NCI-H345 treated with DMSO at 0.1 percent for 48 hours (cell line): ENCODE measurements around the gene ATG16L2.
A peak's percentile ranks its signal among the peaks of the same experiment; 100 is the strongest.
"Not testable (repeated sequence)": the region's sequence is repeated elsewhere in the genome, so short reads cannot be mapped to it uniquely, and the experiment has no call there.

Experiments
- DNase-seq: peaks from one replicate; lab custom pipeline; 2025; ENCODE audit not compliant: unreplicated experiment; lab: John Stamatoyannopoulos, UW

ATG16L2 gene

DNA sequence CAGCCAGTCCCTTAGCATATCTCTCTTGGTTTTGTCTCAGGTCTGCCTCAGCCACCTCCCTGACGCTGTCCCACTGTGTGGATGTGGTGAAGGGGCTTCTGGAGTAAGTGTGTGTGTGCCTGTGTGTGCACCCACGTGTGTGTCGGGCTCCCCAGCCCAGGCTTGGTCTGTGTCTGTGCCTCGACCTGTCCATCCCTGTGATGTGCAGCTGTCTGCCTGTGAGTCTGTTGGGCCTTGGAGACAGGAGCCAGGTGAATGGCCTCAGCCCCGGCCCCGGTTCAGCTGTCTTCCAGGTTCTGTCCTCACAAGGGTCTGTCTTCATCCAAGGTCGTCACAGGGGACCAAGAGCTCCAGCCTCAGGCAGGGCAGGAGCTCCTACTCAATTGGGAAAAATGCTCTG, 9.8 kb downstream of the ATG16L2 start:
- no peak for DNase-seq

DNA sequence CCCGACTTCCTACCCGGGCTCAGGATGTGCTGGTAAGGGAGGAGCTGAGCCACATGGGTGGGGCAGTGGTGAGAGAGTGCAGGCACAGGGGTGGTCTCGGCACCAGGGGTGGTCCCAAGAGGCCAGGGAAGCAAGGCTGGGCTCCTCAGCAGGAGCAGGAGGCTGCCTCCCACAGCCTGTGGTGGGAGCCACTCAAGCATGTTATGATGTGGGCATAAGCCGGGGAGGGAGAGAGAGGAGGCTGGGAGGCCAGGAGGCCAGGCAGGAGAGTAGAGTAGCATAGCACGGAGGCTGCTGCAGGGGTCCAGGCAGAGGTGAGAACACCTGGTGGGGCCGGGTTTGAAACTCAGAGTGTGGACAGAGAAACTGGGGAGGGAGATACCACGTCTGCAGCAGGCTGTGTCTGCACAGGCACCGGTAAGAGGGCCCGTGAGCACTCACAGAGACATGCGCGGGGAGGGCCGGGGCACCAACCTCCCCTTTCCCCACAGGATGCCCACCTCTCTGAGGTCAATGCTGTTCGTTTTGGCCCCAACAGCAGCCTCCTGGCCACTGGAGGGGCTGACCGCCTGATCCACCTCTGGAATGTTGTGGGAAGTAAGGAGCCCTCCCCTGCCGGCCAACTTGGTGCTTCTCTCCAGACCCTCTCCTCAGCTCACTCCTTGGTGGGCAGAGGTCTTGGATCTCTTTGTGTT, 10.7 kb downstream of the ATG16L2 start:
- DNase-seq, result no peak

DNA sequence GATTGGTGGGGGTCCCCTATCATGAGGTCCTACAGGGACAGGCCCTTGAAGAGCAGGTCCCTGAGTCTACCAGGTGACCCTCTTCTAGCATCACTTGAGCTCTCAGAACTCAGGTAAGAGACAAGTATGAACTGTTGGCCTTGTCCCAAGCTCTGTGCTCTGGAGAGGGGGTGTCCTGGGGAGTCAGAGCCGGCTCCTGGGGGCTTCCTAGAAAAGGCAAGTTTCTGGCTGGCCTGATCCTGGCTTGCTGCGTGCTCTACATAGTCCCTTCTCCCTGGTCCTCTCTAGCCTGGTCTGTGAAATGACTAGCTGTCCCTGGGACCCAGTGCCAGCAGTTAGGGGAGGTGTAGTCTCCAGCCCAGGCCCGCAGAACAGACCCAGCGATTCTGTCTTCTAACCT, 11.4 kb downstream of the ATG16L2 start:
- no peak for DNase-seq

DNA sequence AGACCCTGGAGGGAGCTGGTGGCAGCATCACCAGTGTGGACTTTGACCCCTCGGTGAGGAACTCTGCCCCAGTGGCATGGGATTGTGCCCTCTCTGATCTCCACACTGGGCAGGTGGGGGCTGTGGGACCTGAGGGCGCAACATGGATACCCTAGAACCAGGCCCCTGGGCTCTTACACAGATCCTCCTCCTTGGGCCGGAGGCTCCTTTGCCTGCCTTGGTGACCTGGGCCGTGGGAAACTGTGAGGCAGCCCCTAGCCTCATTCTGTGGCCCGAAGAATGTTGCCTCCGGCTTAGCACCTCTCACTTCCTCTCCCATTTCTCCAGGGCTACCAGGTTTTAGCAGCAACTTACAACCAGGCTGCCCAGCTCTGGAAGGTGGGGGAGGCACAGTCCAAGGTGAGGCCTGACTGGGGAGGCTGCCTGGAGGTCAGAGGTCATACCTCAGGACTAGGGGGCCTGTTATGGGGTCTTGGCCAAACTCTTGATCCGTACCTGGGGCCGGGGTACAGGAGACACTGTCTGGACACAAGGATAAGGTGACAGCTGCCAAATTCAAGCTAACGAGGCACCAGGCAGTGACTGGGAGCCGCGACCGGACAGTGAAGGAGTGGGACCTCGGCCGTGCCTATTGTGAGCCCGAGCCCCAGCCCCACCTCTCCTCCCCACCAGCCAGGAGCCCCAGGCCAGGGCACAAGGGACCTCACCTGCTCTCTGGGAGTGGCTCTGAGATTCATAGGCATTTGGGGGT, 12.2 kb downstream of the ATG16L2 start:
- no peak for DNase-seq

DNA sequence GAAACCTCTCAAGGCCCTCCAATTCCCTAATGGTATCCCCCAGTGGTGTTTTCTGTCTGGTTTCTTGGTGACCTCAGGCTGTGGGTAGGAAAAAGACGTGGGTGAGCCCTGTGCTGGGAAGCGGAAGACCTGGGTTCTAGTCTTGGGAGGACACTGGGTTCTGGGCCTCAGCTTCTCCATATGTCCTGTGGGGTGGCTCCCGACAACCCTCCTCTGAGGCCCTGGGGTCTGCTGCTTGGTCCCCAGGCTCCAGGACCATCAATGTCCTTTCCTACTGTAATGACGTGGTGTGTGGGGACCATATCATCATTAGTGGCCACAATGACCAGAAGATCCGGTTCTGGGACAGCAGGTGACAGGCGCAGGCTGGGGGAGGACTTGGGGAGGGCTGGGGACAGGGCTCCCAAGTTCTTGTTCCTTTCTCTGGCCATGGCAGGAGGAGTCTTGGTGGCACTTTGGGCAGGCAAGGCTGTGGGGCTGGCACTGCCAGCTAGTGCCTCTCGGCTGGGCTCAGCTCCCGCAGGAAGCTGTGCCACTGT, 12.8 kb downstream of the ATG16L2 start:
- DNase-seq, result no peak

DNA sequence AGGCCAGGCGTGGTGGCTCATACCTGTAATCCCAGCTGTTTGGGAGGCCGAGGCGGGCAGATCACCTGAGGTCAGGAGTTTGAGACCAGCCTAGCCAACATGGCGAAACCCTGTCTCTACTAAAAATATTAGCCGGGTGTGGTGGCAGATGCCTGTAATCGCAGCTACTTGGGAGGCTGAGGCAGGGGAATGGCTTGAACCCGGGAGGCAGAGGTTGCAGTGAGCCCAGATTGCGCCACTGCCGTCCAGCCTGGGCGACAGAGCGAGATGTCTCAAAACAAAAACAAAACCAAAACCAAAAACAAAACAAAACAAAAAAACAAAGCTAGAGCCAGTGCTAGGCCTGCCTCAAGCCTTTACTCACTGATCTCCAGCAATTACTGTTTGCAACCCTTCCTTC, 13.4 kb downstream of the ATG16L2 start:
- not testable (repeated sequence) for DNase-seq

DNA sequence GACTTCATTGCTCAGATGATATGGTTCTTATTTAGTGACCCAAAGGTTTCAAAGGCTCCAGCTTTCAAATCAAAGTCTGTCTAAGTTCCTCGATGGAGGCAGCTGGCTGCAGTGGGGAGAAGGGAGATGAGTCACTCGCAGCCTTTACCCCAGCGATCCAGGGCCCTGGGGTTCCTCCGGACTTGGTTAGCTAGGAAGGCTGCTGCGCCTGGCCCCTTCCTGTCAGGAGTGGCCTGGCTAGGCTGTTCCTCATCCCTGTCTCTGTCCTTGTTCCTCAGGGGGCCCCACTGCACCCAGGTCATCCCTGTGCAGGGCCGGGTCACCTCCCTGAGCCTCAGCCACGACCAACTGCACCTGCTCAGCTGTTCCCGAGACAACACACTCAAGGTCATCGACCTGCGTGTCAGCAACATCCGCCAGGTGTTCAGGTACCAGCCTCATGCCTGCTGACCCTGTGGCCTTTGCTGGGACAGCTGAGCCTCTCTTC, 13.9 kb downstream of the ATG16L2 start:
- no peak for DNase-seq

DNA sequence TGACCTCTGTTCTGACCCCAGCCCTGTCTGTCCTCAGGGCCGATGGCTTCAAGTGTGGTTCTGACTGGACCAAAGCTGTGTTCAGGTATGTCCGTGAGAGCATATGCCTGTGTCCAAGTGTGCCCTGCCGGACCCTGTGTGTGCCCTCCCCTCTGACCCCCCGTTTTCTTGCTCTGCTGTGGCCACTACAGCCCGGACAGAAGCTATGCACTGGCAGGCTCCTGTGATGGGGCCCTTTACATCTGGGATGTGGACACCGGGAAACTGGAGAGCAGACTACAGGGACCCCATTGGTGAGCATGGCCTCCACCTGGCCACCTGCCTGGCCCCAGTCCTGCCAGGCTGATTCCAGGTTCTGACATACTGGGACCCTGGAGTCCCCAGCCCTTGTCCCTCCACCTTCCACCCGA, 14.5 kb downstream of the ATG16L2 start:
- peak; percentile 14 for DNase-seq

DNA sequence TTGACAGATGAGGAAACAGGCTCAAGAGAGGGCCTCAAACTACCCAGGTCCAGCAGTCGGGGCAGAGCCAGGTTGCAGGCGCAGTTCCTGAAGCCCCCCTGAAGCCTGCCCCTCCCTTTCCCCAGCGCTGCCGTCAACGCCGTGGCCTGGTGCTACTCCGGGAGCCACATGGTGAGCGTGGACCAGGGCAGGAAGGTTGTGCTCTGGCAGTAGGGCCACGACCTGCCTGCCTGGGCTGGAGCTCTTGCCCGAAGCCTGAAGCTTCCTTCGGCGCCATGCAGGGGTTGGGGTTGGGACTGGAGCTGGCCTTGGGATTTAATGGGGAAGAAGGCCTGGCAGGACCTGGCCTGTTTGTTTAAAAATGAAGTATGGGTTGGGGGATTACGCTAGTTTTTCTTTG, 15.0 kb downstream of the ATG16L2 start:
- DNase-seq, result no peak

DNA sequence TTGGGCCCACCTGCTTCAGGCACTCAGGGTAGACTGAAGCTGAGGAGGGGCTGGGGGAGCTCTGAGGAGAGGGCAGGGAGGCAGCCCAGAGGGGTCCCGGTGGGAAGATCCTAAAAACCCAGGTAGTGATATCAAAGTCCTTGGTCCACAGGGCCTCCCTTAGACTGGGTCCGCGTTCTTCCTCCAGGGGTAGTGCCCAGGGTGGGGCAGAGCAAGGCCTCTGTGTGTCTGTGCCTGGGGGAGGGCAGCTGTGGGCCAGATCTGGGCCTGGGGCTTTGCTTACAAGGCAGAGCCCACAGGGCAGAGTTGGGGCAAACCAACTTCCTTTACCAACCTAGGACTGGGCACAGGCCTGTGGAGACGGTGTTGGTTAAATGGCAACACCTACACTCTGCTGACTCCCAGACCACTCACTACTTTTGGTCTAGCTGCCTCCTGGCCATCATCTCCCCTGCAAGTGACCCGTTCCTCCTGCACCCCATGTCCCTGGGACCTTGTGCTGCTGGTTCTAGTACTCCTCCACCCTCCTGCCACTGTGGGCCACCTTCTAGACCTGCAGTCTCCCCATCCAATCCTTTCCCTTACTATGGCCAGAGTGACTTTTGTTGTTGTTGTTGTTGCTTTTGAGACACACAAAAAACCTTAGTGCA, 15.8 kb downstream of the ATG16L2 start:
- DNase-seq, result no peak

DNA sequence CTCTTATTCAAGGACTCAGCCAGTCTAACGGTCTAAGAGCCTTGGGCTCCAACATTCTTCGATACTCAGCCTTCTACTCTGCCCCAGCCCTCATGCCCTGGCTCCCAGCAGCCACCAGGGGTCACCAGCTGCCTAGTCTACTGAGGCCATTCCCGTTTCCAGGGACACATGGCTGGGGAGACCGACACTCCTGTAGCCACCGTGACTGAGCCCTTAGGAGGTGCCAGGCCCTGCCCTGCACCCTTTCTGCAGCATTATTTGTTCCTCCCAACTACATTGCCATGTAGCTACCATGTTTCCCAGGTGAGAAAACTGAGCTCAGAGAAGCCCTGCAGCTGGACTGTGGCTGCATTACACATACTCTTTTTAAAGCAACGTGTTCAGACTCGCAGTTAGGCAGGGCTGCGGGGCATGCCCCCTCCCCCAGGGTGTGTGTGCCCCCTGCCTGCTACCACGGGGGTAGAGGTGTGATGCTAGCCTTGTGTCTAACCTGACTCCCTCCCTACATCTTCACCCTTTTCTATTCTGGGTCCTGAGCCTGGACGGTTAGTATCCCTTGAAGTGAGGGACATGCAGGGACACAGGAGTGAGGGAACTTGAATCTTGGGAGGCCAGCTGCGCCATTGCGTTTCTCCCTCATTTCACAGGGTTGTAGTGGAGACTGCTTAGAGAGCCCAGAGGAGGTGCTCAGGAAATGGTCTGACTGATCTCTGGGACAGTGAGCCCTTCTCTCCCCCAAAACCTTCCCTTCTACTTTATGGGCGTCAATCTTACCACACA, 17.5 kb downstream of the ATG16L2 start:
- DNase-seq, result peak; percentile 56

DNA sequence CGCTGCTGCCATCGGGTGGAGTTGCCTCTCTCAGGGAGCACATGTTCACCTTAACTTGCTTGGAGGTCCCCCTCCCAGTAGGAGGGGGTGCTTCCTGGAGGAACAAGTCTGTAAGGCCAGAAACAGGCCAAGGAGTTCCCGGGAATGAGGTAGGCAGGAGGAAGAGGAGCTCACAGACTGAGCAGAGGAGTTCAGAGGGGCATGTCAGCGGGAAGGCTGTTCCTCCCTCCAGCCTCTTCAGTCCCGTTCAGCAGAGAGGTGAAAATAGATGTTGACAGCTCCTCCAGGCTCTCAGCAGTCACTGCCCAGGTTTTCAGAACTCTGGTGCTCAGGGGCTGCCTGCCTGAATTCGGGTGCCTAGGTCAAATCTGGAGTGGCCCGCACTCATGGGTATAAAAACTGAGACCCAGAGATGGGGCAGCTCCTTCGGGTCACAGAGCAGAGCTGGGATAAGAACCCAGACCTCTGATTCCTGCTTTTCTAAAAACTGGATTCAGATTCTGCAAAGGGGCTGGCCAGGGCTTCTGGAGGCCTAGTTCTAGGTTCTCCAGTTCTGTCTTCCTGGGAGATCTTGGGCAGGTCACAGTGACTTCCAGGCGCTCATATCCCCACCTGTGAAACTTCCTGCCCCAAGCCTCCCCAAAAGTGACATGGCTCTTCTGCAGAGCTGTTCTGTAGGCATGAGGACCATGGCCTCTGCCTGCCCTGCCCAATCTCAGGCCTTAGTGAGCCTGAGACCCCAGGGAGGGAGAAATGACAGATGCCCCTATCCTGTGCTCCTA, 18.3 kb downstream of the ATG16L2 start:
- DNase-seq, result no peak

DNA sequence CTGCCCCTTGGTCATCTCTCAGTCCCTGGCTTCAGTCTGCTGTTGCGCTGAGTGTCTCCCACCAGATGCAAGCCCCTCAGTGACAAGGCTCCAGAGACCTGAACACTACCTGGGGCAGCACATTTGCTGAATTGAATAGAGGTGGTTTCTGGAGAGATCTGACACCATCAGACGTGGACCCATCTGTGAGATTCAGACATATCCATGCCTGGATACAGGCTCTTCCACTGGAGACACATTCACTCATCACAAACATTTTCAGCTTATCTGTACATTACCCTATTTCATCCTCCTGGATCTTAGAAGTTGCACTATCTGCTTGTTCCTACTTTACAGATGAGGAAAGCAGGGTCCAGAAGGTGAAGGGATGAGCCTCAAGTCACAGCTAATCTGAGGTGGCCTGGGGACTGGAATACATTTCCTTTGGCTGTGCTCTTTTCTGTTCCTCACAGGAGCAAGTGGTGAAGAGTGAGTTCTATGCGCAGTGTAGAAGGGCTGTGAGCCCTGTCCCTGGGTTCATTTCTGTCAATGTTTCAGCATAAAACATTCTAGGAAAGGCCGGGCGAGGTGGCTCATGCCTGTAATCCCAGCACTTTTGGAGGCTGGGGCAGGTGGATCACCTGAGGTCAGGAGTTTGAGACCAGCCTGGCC, 19.0 kb downstream of the ATG16L2 start:
- no peak for DNase-seq

DNA sequence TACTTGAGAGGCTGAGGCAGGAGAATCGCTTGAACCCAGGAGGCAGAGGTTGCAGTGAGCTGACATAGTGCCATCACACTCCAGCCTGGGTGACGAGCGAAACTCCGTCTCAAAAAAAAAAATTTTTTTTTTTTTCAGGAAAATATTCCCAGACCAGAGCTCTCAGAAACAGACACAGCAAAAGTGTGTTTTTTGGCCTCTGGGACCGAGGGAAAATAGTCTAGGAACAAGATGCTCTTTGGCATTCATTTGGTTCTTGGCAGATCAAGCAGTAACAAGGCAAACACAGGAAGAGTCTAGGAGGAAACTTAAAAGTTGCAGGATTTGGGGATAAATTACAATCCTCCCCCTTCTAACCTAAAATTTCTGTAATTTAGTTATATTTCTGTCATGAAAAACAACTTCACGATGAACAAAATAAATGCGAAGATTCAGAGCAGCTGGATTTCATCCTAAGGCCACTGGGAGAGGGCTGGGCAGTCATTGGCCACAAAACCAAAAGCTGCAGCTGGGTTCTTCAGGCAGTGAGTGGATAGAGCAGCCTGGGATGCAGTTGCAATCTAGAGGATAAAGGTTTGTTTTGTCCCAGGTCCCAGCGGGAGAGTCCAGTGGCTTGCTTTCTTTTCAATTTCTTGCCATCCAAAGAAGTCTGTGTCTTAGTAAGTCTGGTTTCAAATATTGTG, 19.7 kb downstream of the ATG16L2 start:
- DNase-seq, result no peak

DNA sequence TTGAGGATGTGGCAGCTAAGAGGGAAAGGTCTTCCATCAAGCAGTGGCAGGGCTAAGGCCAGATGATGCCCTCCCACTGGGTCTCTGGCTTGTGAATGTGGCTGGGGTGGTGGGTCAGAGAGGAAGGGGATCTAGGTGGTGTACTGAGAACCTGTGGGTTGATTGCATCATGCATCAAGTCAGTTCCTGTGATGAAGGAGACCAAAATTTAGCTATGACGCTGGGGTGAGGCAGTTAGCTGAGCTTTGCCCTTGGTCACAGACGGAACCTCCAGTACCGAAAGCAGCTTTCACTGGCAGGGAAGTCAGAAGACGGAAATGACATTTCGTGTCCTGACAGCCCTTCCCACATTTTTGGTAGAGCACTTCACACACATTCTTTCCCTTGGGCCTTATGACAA, 20.7 kb downstream of the ATG16L2 start:
- DNase-seq, result no peak

DNA sequence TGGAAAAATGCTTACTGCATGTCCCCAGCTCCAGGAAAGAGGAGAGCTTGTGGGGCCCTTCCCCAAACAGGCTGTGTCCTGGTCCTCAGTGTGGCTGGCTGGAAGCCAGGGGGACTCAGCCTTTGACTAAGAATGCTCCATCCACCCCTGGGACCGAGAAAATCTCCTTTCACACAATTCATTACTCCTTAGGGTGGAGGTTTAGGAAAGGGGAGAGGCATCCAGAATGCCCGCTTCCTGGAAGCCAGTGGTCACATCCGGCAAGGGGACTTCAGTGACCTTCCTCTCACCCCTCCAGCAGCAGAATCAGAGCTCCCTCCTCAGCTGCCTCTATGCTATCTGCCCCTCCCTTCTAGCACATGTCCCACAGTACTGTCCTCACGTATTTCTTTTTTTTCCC, 21.9 kb downstream of the ATG16L2 start:
- no peak for DNase-seq

DNA sequence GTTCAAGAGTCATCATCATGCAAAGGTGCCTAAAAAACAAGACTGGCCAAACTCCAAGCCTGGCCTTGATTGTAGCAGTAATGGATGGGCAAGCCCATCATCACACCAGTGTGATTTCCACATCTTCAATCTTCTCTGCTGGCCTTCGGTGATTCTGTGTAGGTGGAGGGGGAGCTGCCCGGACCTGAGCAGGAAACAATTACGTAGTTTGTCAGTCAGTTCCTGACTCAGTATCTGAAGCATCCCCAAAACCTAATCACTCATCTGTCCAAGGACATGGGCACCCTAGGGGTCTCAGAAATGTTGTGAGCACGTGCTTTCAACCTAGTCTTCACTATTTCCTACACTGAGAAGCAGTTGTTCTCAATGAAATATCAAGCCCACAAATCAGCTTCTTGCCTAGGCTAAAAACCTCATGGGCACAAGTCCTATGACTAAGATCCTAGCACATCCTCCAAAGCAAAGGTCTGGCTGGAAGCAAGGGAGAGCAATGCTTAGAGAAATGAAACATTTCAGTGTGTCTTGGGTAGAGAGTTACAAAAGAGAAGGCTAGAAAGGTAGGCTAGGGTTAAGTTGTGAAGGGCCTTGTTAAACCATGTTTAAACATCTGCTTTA, 24.6 kb downstream of the ATG16L2 start:
- DNase-seq, result no peak

DNA sequence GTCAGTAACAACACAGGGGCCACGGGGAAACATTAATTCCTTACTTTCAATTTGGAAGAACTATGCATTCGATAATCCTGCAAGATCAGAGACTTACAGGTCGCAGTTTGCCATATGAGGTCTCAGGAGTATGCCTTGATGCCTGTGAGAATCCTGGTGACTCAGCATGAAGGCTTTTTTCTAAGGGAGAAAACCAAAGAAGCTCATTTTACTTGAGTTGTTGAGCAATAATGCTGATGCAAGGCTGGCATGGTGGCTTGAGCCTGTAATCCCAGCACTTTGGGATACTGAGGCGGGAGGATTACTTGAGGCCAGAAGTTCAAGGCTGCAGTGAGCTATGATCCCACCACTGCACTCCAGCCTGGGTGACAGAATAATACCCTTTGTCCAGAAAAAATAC, 26.6 kb downstream of the ATG16L2 start:
- no peak for DNase-seq

DNA sequence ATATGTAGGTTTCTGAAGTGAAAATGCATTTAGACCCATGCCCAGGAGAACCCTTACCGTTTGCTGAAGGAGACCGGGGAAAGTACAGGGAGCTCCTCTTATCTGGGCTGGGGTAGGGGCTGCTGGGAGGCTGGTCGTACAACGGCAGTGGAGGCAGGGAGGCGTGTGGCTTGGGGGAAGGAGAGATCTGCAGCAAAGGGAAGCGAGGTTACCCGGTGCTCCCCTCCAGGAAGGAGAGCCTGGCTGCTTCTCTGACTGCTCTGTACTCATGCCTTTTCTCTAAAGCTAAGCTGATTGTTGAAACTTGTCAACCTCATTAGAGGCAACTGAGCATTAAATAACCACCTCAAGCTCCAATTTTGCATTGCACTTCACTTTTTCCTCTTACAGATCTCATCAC, 27.2 kb downstream of the ATG16L2 start:
- DNase-seq, result no peak
